Memory B cell (primary cell): Measurements from ENCODE around the gene ZNF440.
"Not testable (repeated sequence)": the region's sequence is repeated elsewhere in the genome, so short reads cannot be mapped to it uniquely, and the experiment has no call there.

ENCODE experiments used
- ATAC-seq: fragments of 150-1000 bp; cut with Tn5 transposase; 2 replicates; pipeline ENCODE4 v1.10.0; 2021; ENCODE audit warnings: low read depth, mild to moderate bottlenecking, moderate library complexity
- DNase-seq, 2 donors: peaks; one replicate each; pipeline ENCODE4 v3.0.0; 2022; ENCODE audit warnings: low spot score in 2 of 2
- H3K27ac Mint-ChIP-seq: one replicate; pipeline ENCODE4 v1.8.0; 2022; ENCODE audit warnings: mild to moderate bottlenecking, moderate library complexity, mixed read lengths
- H3K27me3 Mint-ChIP-seq: one replicate; pipeline ENCODE4 v1.8.0; 2022; ENCODE audit warnings: mixed read lengths
- H3K36me3 Mint-ChIP-seq: one replicate; pipeline ENCODE4 v1.8.0; 2022; ENCODE audit warnings: mild to moderate bottlenecking, mixed read lengths
- H3K4me1 Mint-ChIP-seq: one replicate; pipeline ENCODE4 v1.8.0; 2022; ENCODE audit warnings: mixed read lengths
- H3K4me3 Mint-ChIP-seq: one replicate; pipeline ENCODE4 v1.8.0; 2022; ENCODE audit warnings: mild to moderate bottlenecking, moderate library complexity, mixed read lengths
- H3K9me3 Mint-ChIP-seq: one replicate; pipeline ENCODE4 v1.8.0; 2022; ENCODE audit warnings: mixed read lengths

The ZNF440 gene

GRCh38 chr19:11798391-11799330 is 15.4 kb upstream of the ZNF440 start, which contains the start of gene ZNF491:
Gene ZNF491 (plus strand): TSS chr19:11798523. CDS start chr19:11805954, 7,431 bp downstream.
- DNase-seq (peak; percentile 71 to 74), ATAC-seq (peak; percentile 96)
- H3K9me3 Mint-ChIP-seq: peaks cover 5% of the 10 kb centered on the region
- no peaks in the 10 kb centered on the region for H3K36me3 Mint-ChIP-seq
- H3K4me3 Mint-ChIP-seq: peak within 1 kb of the TSS; percentile 93
- H3K27ac Mint-ChIP-seq: peak within 1 kb of the TSS; percentile 67
- H3K27me3 Mint-ChIP-seq: no peaks in the 10 kb centered on the region
- H3K4me1 Mint-ChIP-seq: peaks cover 15% of the 10 kb centered on the region

- H3K36me3 Mint-ChIP-seq: peaks cover 10% of the 10 kb centered on the region
- no peak overlapping the region for H3K27ac Mint-ChIP-seq
- H3K27me3 Mint-ChIP-seq: no peaks in the 10 kb centered on the region
- no peak for DNase-seq
- no peaks in the 10 kb centered on the region for H3K4me1 Mint-ChIP-seq
- ATAC-seq: no peak
- H3K4me3 Mint-ChIP-seq: no peak overlapping the region
- H3K9me3 Mint-ChIP-seq: peaks cover 9% of the 10 kb centered on the region
Measured at GRCh38 chr19:11806354-11807098, 7.5 kb upstream of the ZNF440 start.

GRCh38 chr19:11807099-11807380 is 7.0 kb upstream of the ZNF440 start:
- Mint-ChIP-seq H3K27me3 (no peaks in the 10 kb centered on the region), H3K27ac (no peak overlapping the region), H3K4me3 (no peak overlapping the region), H3K36me3 (peaks cover 10% of the 10 kb centered on the region), H3K9me3 (peaks cover 9% of the 10 kb centered on the region), H3K4me1 (no peaks in the 10 kb centered on the region)
- DNase-seq (no peak), ATAC-seq (no peak)

GRCh38 chr19:11813703-11814028 is 407 bp upstream of the ZNF440 start:
- peak; percentile 45 for ATAC-seq
- DNase-seq: no peak
- Mint-ChIP-seq H3K4me1 (peaks cover 11% of the 10 kb centered on the region), H3K27me3 (no peaks in the 10 kb centered on the region), H3K4me3 (peak overlapping the region; percentile 95), H3K27ac (peak overlapping the region; percentile 84), H3K36me3 (no peaks in the 10 kb centered on the region), H3K9me3 (no peaks in the 10 kb centered on the region)

- ATAC-seq: no peak
- H3K27ac Mint-ChIP-seq: no peak overlapping the region
- H3K27me3 Mint-ChIP-seq: no peaks in the 10 kb centered on the region
- no peaks in the 10 kb centered on the region for H3K36me3 Mint-ChIP-seq
- DNase-seq: no peak
- H3K4me1 Mint-ChIP-seq: peaks cover 11% of the 10 kb centered on the region
- peak overlapping the region; percentile 95 for H3K4me3 Mint-ChIP-seq
- H3K9me3 Mint-ChIP-seq: no peaks in the 10 kb centered on the region
Measured at GRCh38 chr19:11814700-11815035, 595 bp downstream of the ZNF440 start.

GRCh38 chr19:11821474-11822109 is 7.5 kb downstream of the ZNF440 start:
- no peak overlapping the region for H3K4me3 Mint-ChIP-seq
- peaks cover 8% of the 10 kb centered on the region for H3K4me1 Mint-ChIP-seq
- H3K27ac Mint-ChIP-seq: no peak overlapping the region
- peaks cover 19% of the 10 kb centered on the region for H3K36me3 Mint-ChIP-seq
- no peak for DNase-seq
- no peaks in the 10 kb centered on the region for H3K27me3 Mint-ChIP-seq
- peaks cover 2% of the 10 kb centered on the region for H3K9me3 Mint-ChIP-seq
- ATAC-seq: no peak

- H3K36me3 Mint-ChIP-seq: peaks cover 41% of the 10 kb centered on the region
- not testable (repeated sequence) for H3K27me3 Mint-ChIP-seq, DNase-seq, ATAC-seq, H3K4me1 Mint-ChIP-seq, H3K4me3 Mint-ChIP-seq, H3K27ac Mint-ChIP-seq
- peaks cover 12% of the 10 kb centered on the region for H3K9me3 Mint-ChIP-seq
Measured at GRCh38 chr19:11828957-11829876, 15.1 kb downstream of the ZNF440 start.

GRCh38 chr19:11832253-11832912 is 18.3 kb downstream of the ZNF440 start:
- Mint-ChIP-seq H3K36me3 (peaks cover 42% of the 10 kb centered on the region), H3K27ac (no peak overlapping the region)

GRCh38 chr19:11833541-11833940 is 19.5 kb downstream of the ZNF440 start:
- H3K27ac Mint-ChIP-seq: no peak overlapping the region
- H3K9me3 Mint-ChIP-seq: peaks cover 12% of the 10 kb centered on the region
- no peak overlapping the region for H3K4me3 Mint-ChIP-seq
- H3K36me3 Mint-ChIP-seq: peaks cover 41% of the 10 kb centered on the region
- DNase-seq: no peak
- no peaks in the 10 kb centered on the region for H3K27me3 Mint-ChIP-seq
- ATAC-seq: no peak
- no peaks in the 10 kb centered on the region for H3K4me1 Mint-ChIP-seq

More at GRCh38 chr19:11832253-11832912, 18.3 kb downstream of the ZNF440 start:
- no peak for DNase-seq
- Mint-ChIP-seq H3K4me1 (no peaks in the 10 kb centered on the region), H3K9me3 (peaks cover 12% of the 10 kb centered on the region), H3K27me3 (no peaks in the 10 kb centered on the region), H3K4me3 (no peak overlapping the region)
- ATAC-seq: no peak

GRCh38 chr19:11835626-11836066 is 21.6 kb downstream of the ZNF440 start:
- DNase-seq: not testable (repeated sequence)
- H3K36me3 Mint-ChIP-seq: peaks cover 32% of the 10 kb centered on the region

GRCh38 chr19:11843722-11844121 is 29.6 kb downstream of the ZNF440 start:
- H3K27ac Mint-ChIP-seq: no peak overlapping the region
- ATAC-seq: no peak
- H3K4me1 Mint-ChIP-seq: peaks cover 3% of the 10 kb centered on the region
- no peak for DNase-seq
- no peaks in the 10 kb centered on the region for H3K36me3 Mint-ChIP-seq
- H3K4me3 Mint-ChIP-seq: no peak overlapping the region
- no peaks in the 10 kb centered on the region for H3K27me3 Mint-ChIP-seq
- no peaks in the 10 kb centered on the region for H3K9me3 Mint-ChIP-seq

More at GRCh38 chr19:11835626-11836066, 21.6 kb downstream of the ZNF440 start:
- not testable (repeated sequence) for H3K4me1 Mint-ChIP-seq, ATAC-seq, H3K27me3 Mint-ChIP-seq, H3K4me3 Mint-ChIP-seq, H3K27ac Mint-ChIP-seq
- H3K9me3 Mint-ChIP-seq: peaks cover 10% of the 10 kb centered on the region

- H3K4me1 Mint-ChIP-seq: peaks cover 17% of the 10 kb centered on the region
- ATAC-seq, H3K4me3 Mint-ChIP-seq, H3K36me3 Mint-ChIP-seq, DNase-seq, H3K9me3 Mint-ChIP-seq, H3K27me3 Mint-ChIP-seq: not testable (repeated sequence)
- H3K27ac Mint-ChIP-seq: peak overlapping the region; percentile 90
Measured at GRCh38 chr19:11847615-11848014, 33.5 kb downstream of the ZNF440 start.

GRCh38 chr19:11848200-11848593 is 34.1 kb downstream of the ZNF440 start:
- Mint-ChIP-seq H3K4me1 (peaks cover 17% of the 10 kb centered on the region), H3K4me3 (peak overlapping the region; percentile 99), H3K27me3 (no peaks in the 10 kb centered on the region), H3K9me3 (no peaks in the 10 kb centered on the region), H3K27ac (peak overlapping the region; percentile 90), H3K36me3 (peaks cover 11% of the 10 kb centered on the region)
- DNase-seq (no peak), ATAC-seq (no peak)
